ENCODE results near the gene UQCRC1. TPM values are rescaled to one million over a fixed set of nuclear protein-coding genes. Genes with fewer than 3 reads are reported as not detected.
A peak's percentile ranks its signal among the peaks of the same experiment; 100 is the strongest.

Gene UQCRC1
- total and polyA plus RNA-seq, 2 of the 8 experiments (the other 6 are each of a cell fraction or from before 2014, with no cell fraction given) = 310 to 720 TPM

GRCh38 chr3:48625600-48625999 is 16.2 kb upstream of the UQCRC1 start:
- H2BK20ac ChIP-seq (ENCODE audit: low read length) = no peak overlapping the region
- no peak overlapping the region for H2BK5ac ChIP-seq (ENCODE audit: low read depth, low read length)
- POLR2A ChIA-PET (ENCODE audit: partially characterized antibody) = interaction anchor here (1.0 to 7.9 kb wide), 6 partner anchors 8 to 38 kb away, joined by 3 to 75 read pairs (median 16); partner anchors contain the start of genes CELSR3, SLC26A6 and UQCRC1
- H3K4ac ChIP-seq (replicated peaks; ENCODE audit: insufficient read length, low read depth, low read length) = no peak overlapping the region
- no peak overlapping the region for H2AK5ac ChIP-seq (ENCODE audit: low read depth, low read length)
- peak overlapping the region; percentile 35; the same call in 1 of the 2 replicates for H4K8ac ChIP-seq (ENCODE audit: extremely low read depth, insufficient read depth, low read length)
- WGBS, 2 experiments (ENCODE audit: extremely low coverage in 1 of 2, insufficient coverage in 1 of 2, insufficient read length in 1 of 2, insufficient replicate concordance in 2 of 2, low coverage in 1 of 2, low lambda C conversion rate in 2 of 2, missing lambda C conversion rate in 1 of 2) = 85% methylated on average over 6 of the region's 6 CpGs; no CpG with 5 or more reads in 1 of the 2 experiments
- H2AFZ ChIP-seq (ENCODE audit: low read length) = no peak overlapping the region
- H3K9ac ChIP-seq (replicated peaks in 1 of 4; ENCODE audit: extremely low read depth in 1 of 4, low read depth in 3 of 4, low read length in 3 of 4) = no peak overlapping the region
- no peak overlapping the region for H3K23ac ChIP-seq (ENCODE audit: insufficient read length)
- no peaks in the 10 kb centered on the region for H3K27me3 ChIP-seq (replicated peaks in 1 of 4; ENCODE audit: control insufficient read depth in 3 of 4, extremely low read depth in 1 of 4, insufficient read depth in 3 of 4, low read length in 3 of 4)
- H4K20me1 ChIP-seq (replicated peaks in 1 of 2; ENCODE audit: control insufficient read depth in 1 of 2, insufficient read depth in 2 of 2, low read length in 2 of 2) = peaks cover 6 to 16% of the 10 kb centered on the region in 2 experiments
- CTCF ChIA-PET (ENCODE audit: partially characterized antibody) = interaction anchor here (0.6 to 5.3 kb wide), 6 partner anchors 9 to 67 kb away, joined by 4 to 49 read pairs (median 5); partner anchors contain the start of genes SLC26A6 and UQCRC1
- no peak overlapping the region for H4K5ac ChIP-seq (ENCODE audit: insufficient read length, low read depth, low read length)
- H2BK12ac ChIP-seq (ENCODE audit: low read depth, low read length) = no peak overlapping the region
- H3K9me3 ChIP-seq (ENCODE audit: insufficient read depth in 2 of 2, low read depth in 1 of 2, low read length in 1 of 2) = no peaks in the 10 kb centered on the region
- H3K23me2 ChIP-seq (ENCODE audit: low read depth, low read length) = 0 out of 2 replicates have a peak, but pooled peaks cover 2% of the 10 kb centered on the region
- H3K79me1 ChIP-seq (ENCODE audit: low read depth, low read length) = no peaks in the 10 kb centered on the region
- H3K27ac ChIP-seq (ENCODE audit: low read depth, low read length) = no peak overlapping the region
- peaks cover 0 to 6% (median 3%) of the 10 kb centered on the region in 4 experiments; a peak in 3 of 7 replicates for H3K4me1 ChIP-seq (replicated peaks in 1 of 4; ENCODE audit: control insufficient read depth in 3 of 4, insufficient read depth in 4 of 4, low read length in 3 of 4)
- no peak overlapping the region for H3K4me3 ChIP-seq (ENCODE audit: extremely low read depth in 1 of 4, insufficient read depth in 2 of 4, low read depth in 3 of 4, low read length in 4 of 4)
- H3K79me2 ChIP-seq (ENCODE audit: control insufficient read depth in 1 of 2, insufficient read depth in 2 of 2, low read length in 2 of 2) = no peaks in the 10 kb centered on the region
- H4K91ac ChIP-seq (replicated peaks; ENCODE audit: insufficient read length, low read length) = no peak overlapping the region
- no peak for DNase-seq (ENCODE audit: low read depth in 1 of 2, low spot score in 2 of 2)
- peaks cover 11 to 41% (median 17%) of the 10 kb centered on the region in 4 experiments; a peak in 7 of 8 replicates for H3K36me3 ChIP-seq (ENCODE audit: control insufficient read depth in 2 of 4, insufficient read depth in 4 of 4, low read length in 3 of 4)
- H3K18ac ChIP-seq (ENCODE audit: extremely low read depth, low read length) = no peak overlapping the region
- no peak overlapping the region for H2BK120ac ChIP-seq (replicated peaks; ENCODE audit: low read depth, low read length)
- H3K4me2 ChIP-seq (ENCODE audit: insufficient read depth in 1 of 2, low read depth in 2 of 2, low read length in 2 of 2) = no peak overlapping the region
- FAIRE-seq = no peak
- H3K56ac ChIP-seq (replicated peaks; ENCODE audit: insufficient read length, low read depth, low read length) = no peak overlapping the region
- H2BK15ac ChIP-seq (ENCODE audit: low read length) = no peak overlapping the region
- no peak overlapping the region for H3K14ac ChIP-seq (ENCODE audit: insufficient read length)
- TF ChIP-seq CTCF (IDR thresholded peaks at IDR 0.05; ENCODE audit: control extremely low read depth in 1 of 3, insufficient read depth in 1 of 3, low read depth in 1 of 3, low read length in 3 of 3) (no peak), ATF3 (IDR thresholded peaks at IDR 0.05; ENCODE audit: insufficient read depth, low read depth, low read length) (no peak), RNF2 (IDR thresholded peaks at IDR 0.05; ENCODE audit: borderline replicate concordance, low read depth, low read length, missing control alignments, poor library complexity, severe bottlenecking) (no peak), GABPA (IDR thresholded peaks at IDR 0.05; ENCODE audit: borderline replicate concordance, insufficient read depth, low read length) (no peak), MAX (IDR thresholded peaks at IDR 0.05) (no peak), TAF7 (optimal IDR thresholded peaks at IDR 0.05; ENCODE audit: borderline replicate concordance, low read depth, low read length) (no peak), CREB1 (IDR thresholded peaks at IDR 0.05) (no peak), SIX5 (IDR thresholded peaks at IDR 0.05; ENCODE audit: low read depth, low read length) (no peak), TCF12 (IDR thresholded peaks at IDR 0.05; ENCODE audit: low read depth, low read length) (no peak), CBX5 (IDR thresholded peaks at IDR 0.05; ENCODE audit: low read depth, low read length) (no peak)

Data from H1 (cell line).